PC-3 (cell line): ENCODE results near the gene CACNA1C. TPM values are rescaled to one million over a fixed set of nuclear protein-coding genes. Genes with fewer than 3 reads are reported as not detected.

Experiments used
- ATAC-seq: fragments of 200-7000 bp; cut with Tn5 transposase; 2 replicates; pipeline ENCODE4 v1.9.1; 2020; ENCODE audit warnings: mild to moderate bottlenecking, moderate library complexity
- BruUV-seq: library from RNA; stranded (reverse); fragments of 400-500 nt; replicated peaks from 2 replicates; lab custom pipeline; 2021; lab: Mats Ljungman, UMichigan
- CTCF ChIA-PET: fragments of 300-600 bp; sonication (Branson Sonifier 250); formaldehyde crosslinking; loops from one replicate; lab custom pipeline; 2022; ENCODE audit warnings: antibody characterized with exemption; lab: Charles Lee
- POLR2A ChIA-PET: fragments of 300-600 bp; sonication (Branson Sonifier 250); formaldehyde crosslinking; loops from one replicate; lab custom pipeline; 2022; ENCODE audit warnings: antibody characterized with exemption; ENCODE audit not compliant: unreplicated experiment; lab: Charles Lee
- DNase-seq: peaks from one replicate; pipeline ENCODE4 v3.0.0-alpha.2; 2015
- H2AFZ ChIP-seq: fragments of 300-600 bp; sonication (generic); 2 replicates; pipeline ENCODE4 v1.6.0; 2016; ENCODE audit warnings: antibody characterized with exemption, low read length
- H3F3A ChIP-seq: fragments of 300-600 bp; sonication (generic); one replicate; pipeline ENCODE4 v1.6.0; 2017; ENCODE audit warnings: antibody characterized with exemption, low read length, control low read depth, mild to moderate bottlenecking; ENCODE audit not compliant: unreplicated experiment
- H3K27ac ChIP-seq: fragments of 300-600 bp; sonication (generic); 2 replicates; pipeline ENCODE4 v1.5.1; 2016; ENCODE audit warnings: mild to moderate bottlenecking, low read length
- H3K27me3 ChIP-seq: fragments of 300-600 bp; sonication (generic); 2 replicates; pipeline ENCODE4 v1.6.1; 2016; ENCODE audit warnings: low read length, mixed read lengths
- H3K36me3 ChIP-seq: fragments of 300-600 bp; sonication (generic); 2 replicates; pipeline ENCODE4 v1.6.1; 2016; ENCODE audit warnings: low read depth, mixed run types, low read length, mixed read lengths
- H3K4me1 ChIP-seq: fragments of 300-600 bp; sonication (generic); 2 replicates; pipeline ENCODE4 v1.5.1; 2016; ENCODE audit warnings: low read length; ENCODE audit not compliant: insufficient read depth
- H3K4me2 ChIP-seq: fragments of 300-600 bp; sonication (generic); 2 replicates; pipeline ENCODE4 v1.6.0; 2016; ENCODE audit warnings: low read length
- H3K4me3 ChIP-seq: fragments of 300-600 bp; sonication (generic); 2 replicates; pipeline ENCODE4 v1.5.1; 2016; ENCODE audit warnings: mild to moderate bottlenecking, low read length, mixed read lengths
- H3K79me2 ChIP-seq: fragments of 300-600 bp; sonication (generic); 2 replicates; pipeline ENCODE4 v1.6.1; 2017; ENCODE audit warnings: low read length, mixed read lengths
- H3K9ac ChIP-seq: fragments of 300-600 bp; sonication (generic); 2 replicates; pipeline ENCODE4 v1.6.0; 2016; ENCODE audit warnings: mild to moderate bottlenecking, low read length
- H3K9me2 ChIP-seq: fragments of 300-600 bp; sonication (generic); replicated peaks from 2 replicates; pipeline ENCODE4 v1.6.1; 2016; ENCODE audit warnings: mixed run types, low read length, mixed read lengths
- H3K9me3 ChIP-seq: fragments of 300-600 bp; sonication (generic); 2 replicates; pipeline ENCODE4 v1.6.1; 2016; ENCODE audit warnings: low read length, mixed read lengths
- H4K20me1 ChIP-seq: fragments of 300-600 bp; sonication (generic); 2 replicates; pipeline ENCODE4 v1.6.1; 2016; ENCODE audit warnings: low read length, mixed read lengths
- EZH2 ChIP-seq: fragments of 300-600 bp; sonication (generic); IDR thresholded peaks from one replicate; pipeline ENCODE4 v1.6.1; 2017; ENCODE audit warnings: antibody characterized with exemption, mild to moderate bottlenecking, low read length; ENCODE audit not compliant: unreplicated experiment
- EZH2phosphoT487 ChIP-seq: fragments of 300-600 bp; sonication (generic); IDR thresholded peaks from 2 replicates; pipeline ENCODE4 v1.6.1; 2018; ENCODE audit warnings: mild to moderate bottlenecking, antibody characterized with exemption, low read length, borderline replicate concordance
- intact Hi-C: fragments of 100-400 bp; cut with micrococcal nuclease; formaldehyde crosslinking; loops from 2 replicates; pipeline ENCODE4 v1.9.0; 2023
- total RNA-seq: library from RNA; depleted of rRNA; stranded (reverse); fragments of >200 nt; gene quantifications from 2 replicates; pipeline ENCODE4 v1.2.3, GENCODE V29; 2014
- TF ChIP-seq, protein P1 (sequence below): fragments of 300-600 bp; sonication (generic); conservative IDR thresholded peaks from 2 replicates; pipeline ENCODE4 v1.5.1; 2017; ENCODE audit warnings: antibody characterized with exemption, low read depth, mild to moderate bottlenecking, low read length

CACNA1C gene
- total RNA-seq, 1 experiment from 2014 or later = not detected

DNA sequence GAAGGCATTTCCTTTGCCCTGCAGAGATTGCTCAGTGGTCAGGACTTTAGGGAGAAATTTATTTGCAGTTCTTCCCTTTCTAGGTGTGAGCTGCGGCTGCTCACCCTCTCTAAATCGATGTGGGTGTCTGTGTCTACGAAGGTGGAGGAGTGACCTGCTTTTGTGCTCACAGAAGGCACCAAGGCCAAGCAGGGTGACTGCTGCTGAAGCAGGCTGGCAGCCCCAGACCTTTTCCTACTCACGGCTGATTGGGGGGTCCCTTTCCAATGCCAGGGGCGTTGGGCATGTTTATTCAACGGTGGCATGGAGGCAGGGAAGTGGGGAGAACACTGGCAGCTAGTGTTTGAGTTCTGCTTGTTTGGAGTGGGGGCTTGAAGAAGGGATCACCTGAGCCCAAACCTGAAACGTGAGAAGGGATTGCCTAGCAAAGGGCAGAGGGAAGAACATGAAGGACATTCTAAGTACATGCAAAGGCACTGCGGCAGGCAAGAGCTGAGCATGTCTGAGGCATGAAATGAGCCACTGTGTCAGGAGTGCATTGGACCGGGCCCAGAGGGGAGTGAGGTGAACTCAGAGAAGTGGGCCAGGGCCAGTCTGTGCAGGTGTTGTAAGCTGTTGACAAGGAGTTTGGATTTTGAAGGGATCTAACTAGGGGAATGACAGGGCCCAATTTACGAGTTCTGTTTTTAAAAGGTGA lies 56.3 kb downstream of the CACNA1C start:
- no TSS peak for BruUV-seq
- Histone ChIP-seq H3K79me2 (no peaks in the 10 kb centered on the region), H3K36me3 (no peaks in the 10 kb centered on the region), H3K4me3 (no peak overlapping the region), H3K27me3 (peaks cover 25% of the 10 kb centered on the region; the same call in 1 of the 2 replicates), H2AFZ (no peak overlapping the region), H4K20me1 (no peaks in the 10 kb centered on the region), H3K9me3 (no peaks in the 10 kb centered on the region), H3K4me2 (no peak overlapping the region), H3K9ac (no peak overlapping the region), H3K9me2 (no peaks in the 10 kb centered on the region), H3F3A (no peaks in the 10 kb centered on the region), H3K27ac (no peak overlapping the region), H3K4me1 (no peaks in the 10 kb centered on the region)
- ChIA-PET POLR2A (no interaction called here), CTCF (no interaction called here)
- TF ChIP-seq, protein P1, sequence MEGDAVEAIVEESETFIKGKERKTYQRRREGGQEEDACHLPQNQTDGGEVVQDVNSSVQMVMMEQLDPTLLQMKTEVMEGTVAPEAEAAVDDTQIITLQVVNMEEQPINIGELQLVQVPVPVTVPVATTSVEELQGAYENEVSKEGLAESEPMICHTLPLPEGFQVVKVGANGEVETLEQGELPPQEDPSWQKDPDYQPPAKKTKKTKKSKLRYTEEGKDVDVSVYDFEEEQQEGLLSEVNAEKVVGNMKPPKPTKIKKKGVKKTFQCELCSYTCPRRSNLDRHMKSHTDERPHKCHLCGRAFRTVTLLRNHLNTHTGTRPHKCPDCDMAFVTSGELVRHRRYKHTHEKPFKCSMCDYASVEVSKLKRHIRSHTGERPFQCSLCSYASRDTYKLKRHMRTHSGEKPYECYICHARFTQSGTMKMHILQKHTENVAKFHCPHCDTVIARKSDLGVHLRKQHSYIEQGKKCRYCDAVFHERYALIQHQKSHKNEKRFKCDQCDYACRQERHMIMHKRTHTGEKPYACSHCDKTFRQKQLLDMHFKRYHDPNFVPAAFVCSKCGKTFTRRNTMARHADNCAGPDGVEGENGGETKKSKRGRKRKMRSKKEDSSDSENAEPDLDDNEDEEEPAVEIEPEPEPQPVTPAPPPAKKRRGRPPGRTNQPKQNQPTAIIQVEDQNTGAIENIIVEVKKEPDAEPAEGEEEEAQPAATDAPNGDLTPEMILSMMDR = no peak
- TF ChIP-seq EZH2phosphoT487 = no peak
- TF ChIP-seq EZH2 = no peak
- intact Hi-C loops = no loop called here
- ATAC-seq (no peak), DNase-seq (no peak)

DNA sequence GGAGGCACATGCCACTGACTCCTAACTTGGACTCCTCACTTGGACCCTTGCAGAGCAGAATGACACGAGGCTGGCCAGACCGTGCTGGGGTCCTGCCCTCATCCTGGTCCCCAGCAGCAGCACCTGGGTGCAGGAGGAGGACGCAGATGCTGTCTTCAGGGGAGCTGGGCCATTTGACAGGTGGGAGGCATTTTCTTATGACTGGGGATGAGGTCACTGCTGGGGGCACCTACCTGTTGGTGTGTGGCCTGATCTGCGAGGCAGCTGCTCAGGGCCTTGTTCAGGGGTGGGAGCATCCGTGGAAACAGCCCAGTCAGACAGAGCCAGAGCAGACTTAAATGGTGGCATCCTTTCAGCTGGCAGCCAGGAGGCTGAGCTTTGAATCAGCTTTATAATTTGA lies 57.3 kb downstream of the CACNA1C start:
- H4K20me1 ChIP-seq = no peaks in the 10 kb centered on the region
- no TSS peak for BruUV-seq
- H2AFZ ChIP-seq = no peak overlapping the region
- no peak overlapping the region for H3K4me2 ChIP-seq
- TF ChIP-seq EZH2phosphoT487 (no peak), EZH2 (no peak)
- TF ChIP-seq, protein P1 = no peak
- peaks cover 18% of the 10 kb centered on the region; the same call in 1 of the 2 replicates for H3K27me3 ChIP-seq
- H3K9ac ChIP-seq = no peak overlapping the region
- H3K4me1 ChIP-seq = no peaks in the 10 kb centered on the region
- DNase-seq (no peak), ATAC-seq (no peak)
- POLR2A ChIA-PET = no interaction called here
- CTCF ChIA-PET = no interaction called here
- H3K79me2 ChIP-seq = no peaks in the 10 kb centered on the region
- no peaks in the 10 kb centered on the region for H3F3A ChIP-seq
- H3K27ac ChIP-seq = no peak overlapping the region
- H3K9me3 ChIP-seq = no peaks in the 10 kb centered on the region
- intact Hi-C loops = no loop called here
- H3K9me2 ChIP-seq = no peaks in the 10 kb centered on the region
- no peaks in the 10 kb centered on the region for H3K36me3 ChIP-seq
- no peak overlapping the region for H3K4me3 ChIP-seq

DNA sequence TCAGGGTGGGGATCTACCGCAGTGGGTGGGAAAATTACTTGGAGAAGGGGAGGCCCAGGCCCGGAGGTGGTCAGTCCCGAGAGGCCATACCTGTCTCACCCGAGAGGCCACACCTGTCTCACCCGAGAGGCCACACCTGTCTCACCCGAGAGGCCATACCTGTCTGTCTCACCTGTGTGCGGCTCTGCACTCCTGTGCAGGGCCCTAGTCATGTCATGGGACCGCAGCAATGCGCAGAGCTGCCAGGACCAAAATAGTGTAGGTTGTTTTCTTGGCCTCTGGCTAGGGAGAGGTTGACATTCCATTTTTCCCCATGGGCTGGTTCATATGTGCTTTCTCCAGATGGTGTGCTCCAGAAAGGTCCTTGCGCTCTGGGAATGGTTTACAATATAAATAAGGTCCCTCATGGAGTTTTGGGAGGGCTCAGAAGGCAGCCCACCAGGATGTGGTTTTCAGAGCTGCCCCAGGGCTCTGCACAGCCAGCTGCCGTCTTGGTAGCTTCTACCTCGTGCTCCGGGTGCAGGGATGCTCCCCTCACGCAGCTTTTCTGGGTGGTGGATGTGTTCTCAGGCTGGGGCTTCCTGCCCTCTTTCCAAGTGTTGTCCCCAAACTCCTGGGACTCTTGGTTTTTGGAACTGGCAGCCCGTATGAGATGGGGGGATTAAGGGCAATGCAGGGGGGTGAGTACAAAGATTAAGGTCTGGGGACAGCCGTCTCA lies 58.2 kb downstream of the CACNA1C start:
- Histone ChIP-seq H3K79me2 (no peaks in the 10 kb centered on the region), H3F3A (no peaks in the 10 kb centered on the region), H3K4me1 (no peaks in the 10 kb centered on the region), H3K36me3 (no peaks in the 10 kb centered on the region), H3K27ac (no peak overlapping the region), H4K20me1 (no peaks in the 10 kb centered on the region), H3K4me3 (no peak overlapping the region), H2AFZ (no peak overlapping the region), H3K4me2 (no peak overlapping the region), H3K9me3 (no peaks in the 10 kb centered on the region), H3K27me3 (peaks cover 20% of the 10 kb centered on the region; the same call in 1 of the 2 replicates), H3K9me2 (no peaks in the 10 kb centered on the region), H3K9ac (no peak overlapping the region)
- ATAC-seq (no peak), DNase-seq (no peak)
- TF ChIP-seq, protein P1 = no peak
- TF ChIP-seq EZH2phosphoT487 = no peak
- no peak for TF ChIP-seq EZH2
- ChIA-PET POLR2A (no interaction called here), CTCF (no interaction called here)
- no TSS peak for BruUV-seq
- intact Hi-C loops = no loop called here
